GM10248 (cell line): ENCODE results near the gene SH2D6.

Experiments
- CTCF ChIA-PET: fragments of 300-600 bp; sonication (Branson Sonifier 250); formaldehyde crosslinking; extraction: SDS; loops from one replicate; lab custom pipeline; 2021; ENCODE audit warnings: antibody characterized with exemption; lab: Yijun Ruan, JAX
- POLR2A ChIA-PET: fragments of 350-650 bp; sonication (Branson Sonifier 250); formaldehyde crosslinking; extraction: SDS; loops from one replicate; lab custom pipeline; 2020; ENCODE audit warnings: antibody characterized with exemption; lab: Yijun Ruan, JAX
- DNase-seq: peaks from one replicate; pipeline ENCODE4 v3.0.0; 2012; ENCODE audit errors: extremely low spot score
- CTCF ChIP-seq: IDR thresholded peaks from 2 replicates; pipeline ENCODE4 v1.5.1; 2012; ENCODE audit warnings: mild to moderate bottlenecking, low read depth; ENCODE audit errors: extremely low read depth, missing control alignments, control extremely low read depth

Gene SH2D6

GRCh38 chr2:85390941-85391669 is 27.4 kb upstream of the SH2D6 start:
- DNase-seq, result peak; percentile 72
- ChIA-PET CTCF (interaction anchor here (0.6 to 8.7 kb wide), 13 partner anchors 8 to 165 kb away, joined by 3 to 85 read pairs (median 4); partner anchors contain the start of genes MAT2A and SH2D6), POLR2A (interaction anchor here (1.2 to 2.0 kb wide), 2 partner anchors 148 to 161 kb away, joined by 3 to 6 read pairs; partner anchors contain the start of gene MAT2A)
- TF ChIP-seq CTCF, result peak; percentile 82

DNA sequence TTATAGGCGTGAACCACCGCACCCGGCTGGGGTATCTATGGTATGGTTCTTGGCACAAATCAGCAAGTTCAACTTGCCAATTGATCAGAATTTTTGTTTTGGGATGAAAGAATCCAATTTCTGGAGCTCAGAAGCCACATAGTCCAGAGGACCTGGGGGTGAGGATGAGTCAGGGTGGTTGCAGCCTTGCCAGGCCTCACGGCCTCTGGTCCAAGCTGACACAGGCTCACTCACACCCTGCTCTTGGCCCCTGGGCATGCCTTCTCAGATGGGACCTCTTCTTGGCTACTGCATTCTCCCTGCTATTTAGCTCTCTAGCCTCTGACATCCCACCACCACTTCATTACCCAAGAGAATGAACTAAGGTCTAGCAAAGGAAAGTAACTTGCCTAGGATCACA is 24.7 kb upstream of the SH2D6 start:
- no peak for DNase-seq
- no peak for TF ChIP-seq CTCF
- ChIA-PET CTCF (interaction anchor here (1.0 to 8.7 kb wide), 4 partner anchors 10 to 158 kb away, joined by 3 to 85 read pairs (median 16); partner anchors contain the start of gene SH2D6), POLR2A (no interaction called here)

GRCh38 chr2:85394261-85394681 is 24.2 kb upstream of the SH2D6 start:
- DNase-seq, result no peak
- no peak for TF ChIP-seq CTCF
- CTCF ChIA-PET, result interaction anchor here (1.0 to 8.7 kb wide), 3 partner anchors 11 to 157 kb away, joined by 3 to 85 read pairs (median 12); no protein-coding TSS in a partner anchor
- POLR2A ChIA-PET, result no interaction called here

DNA sequence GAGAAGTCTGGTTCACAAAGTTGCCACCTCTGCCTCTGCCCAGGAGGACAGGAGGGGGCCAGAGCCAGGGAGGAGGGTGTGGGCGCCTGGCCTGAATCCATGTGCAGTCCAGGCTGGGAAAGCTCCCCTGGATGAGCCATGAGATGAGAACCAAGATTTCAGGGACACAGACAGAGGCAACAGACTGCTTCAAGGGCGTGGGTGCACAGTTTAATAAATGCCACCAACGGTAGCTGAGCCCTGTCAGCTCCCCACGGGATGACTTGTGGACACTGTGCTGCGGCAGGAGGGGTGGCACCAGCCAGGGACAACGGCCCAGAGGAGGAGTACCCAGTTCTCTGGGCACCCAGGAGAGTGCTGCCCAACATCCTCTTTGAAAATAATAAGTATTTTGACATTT is 23.5 kb upstream of the SH2D6 start:
- no peak for DNase-seq
- ChIA-PET POLR2A (no interaction called here), CTCF (interaction anchor here (1.0 to 8.7 kb wide), 2 partner anchors 26 to 157 kb away, joined by 3 to 85 read pairs; no protein-coding TSS in a partner anchor)
- TF ChIP-seq CTCF, result no peak

DNA sequence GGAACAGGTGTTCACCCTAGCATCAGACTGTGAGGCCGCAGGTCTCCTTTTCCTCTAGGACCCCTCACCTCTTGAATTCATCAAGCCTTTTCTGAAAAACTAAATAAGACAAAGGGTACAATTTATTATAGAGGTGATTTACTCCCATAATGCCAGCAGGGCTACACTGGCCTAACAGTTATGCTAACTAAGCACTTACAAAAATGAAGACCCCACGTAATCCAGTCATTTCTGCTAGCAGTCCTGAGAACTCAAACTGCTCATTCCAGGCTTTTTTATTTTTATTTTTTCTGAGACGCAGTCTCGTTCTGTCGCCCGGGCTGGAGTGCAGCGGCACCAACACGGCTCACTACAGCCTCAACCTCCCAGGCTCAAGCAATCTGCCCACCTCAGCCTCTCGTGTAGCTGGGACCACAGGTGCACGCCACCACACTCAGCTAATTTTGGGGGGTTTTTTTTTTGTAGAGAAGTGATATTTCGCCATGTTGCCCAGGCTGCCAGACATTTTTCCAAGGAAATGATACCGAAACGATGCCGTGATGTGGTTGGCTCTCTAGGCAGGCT is 22.5 kb upstream of the SH2D6 start:
- no peak for TF ChIP-seq CTCF
- ChIA-PET CTCF (no interaction called here), POLR2A (no interaction called here)
- no peak for DNase-seq

- TF ChIP-seq CTCF, result no peak
These were observed 21.7 kb upstream of the SH2D6 start for GRCh38 chr2:85396531-85397470.

More at GRCh38 chr2:85396531-85397470, 21.7 kb upstream of the SH2D6 start:
- CTCF ChIA-PET, result no interaction called here
- no peak for DNase-seq
- POLR2A ChIA-PET, result no interaction called here
